ENCODE measurements around the gene COL5A1.

The COL5A1 gene

DNA sequence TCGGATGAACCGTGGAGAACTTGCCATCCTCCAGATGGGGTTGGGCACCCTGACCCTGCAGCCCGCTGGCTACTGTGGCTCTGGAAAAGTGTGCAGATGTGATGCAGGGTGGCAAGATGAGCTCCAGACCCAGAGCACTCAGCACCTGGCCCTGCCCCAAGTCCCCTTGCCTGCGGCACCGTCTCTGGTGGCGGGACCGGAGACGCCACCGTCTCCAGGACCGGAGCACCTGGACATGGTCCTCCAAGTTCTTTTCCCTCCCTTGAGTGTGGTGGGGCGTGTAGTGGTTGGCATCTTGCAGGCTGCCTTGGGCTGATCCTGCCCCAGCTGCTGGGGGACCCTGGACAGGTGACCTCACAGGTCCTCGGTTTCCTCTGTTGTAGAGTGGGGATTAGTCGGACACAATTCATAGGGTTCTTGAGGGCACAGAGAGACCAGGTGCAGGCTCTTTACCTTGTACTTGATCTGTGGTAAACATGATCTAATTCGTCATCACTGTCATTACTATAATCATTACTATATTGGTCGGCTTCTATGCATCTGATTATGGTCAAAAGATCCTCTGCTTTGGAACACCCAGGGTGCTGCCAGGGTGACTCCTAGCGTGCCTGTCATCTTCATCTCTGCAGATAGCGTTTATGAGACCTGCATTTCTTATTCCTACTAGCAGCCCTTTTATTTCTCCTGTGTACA is 83.5 kb downstream of the COL5A1 start:
- no peak for DNase-seq (ENCODE audit: low read depth, low spot score)
- no peak overlapping the region for H3K9ac ChIP-seq (ENCODE audit: insufficient read length)
- TF ChIP-seq FOXP2 (optimal IDR thresholded peaks at IDR 0.05; ENCODE audit: control extremely low read depth, extremely low read length, insufficient read depth) (no peak), POLR2AphosphoS5 (IDR thresholded peaks at IDR 0.05; ENCODE audit: borderline replicate concordance, low read depth, low read length) (no peak), EZH2 (IDR thresholded peaks at IDR 0.05) (no peak)

DNA sequence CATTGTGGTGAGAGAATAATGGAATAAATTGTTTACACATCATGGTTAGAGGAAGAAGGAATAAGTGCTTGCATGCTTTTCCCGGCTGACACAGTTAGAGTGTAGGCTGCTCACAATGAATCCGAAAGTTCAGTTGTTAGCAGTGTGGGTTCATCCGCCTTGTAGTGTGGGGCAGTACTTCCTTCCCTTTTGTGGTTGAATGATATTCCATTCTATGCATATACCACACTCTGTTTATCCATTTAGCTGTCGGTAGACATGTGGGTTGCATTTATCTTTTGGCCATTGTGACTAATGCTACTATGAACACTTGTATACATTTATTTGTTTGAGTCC is 84.0 kb downstream of the COL5A1 start:
- no peak overlapping the region for H3K4me3 ChIP-seq
- no peak for DNase-seq (ENCODE audit: low read depth, low spot score)
- TF ChIP-seq EZH2 (IDR thresholded peaks at IDR 0.05) = no peak
- TF ChIP-seq FOXP2 (optimal IDR thresholded peaks at IDR 0.05; ENCODE audit: control extremely low read depth, extremely low read length, insufficient read depth) = no peak
- no peak for TF ChIP-seq POLR2AphosphoS5 (IDR thresholded peaks at IDR 0.05; ENCODE audit: borderline replicate concordance, low read depth, low read length)
- H3K27ac ChIP-seq = no peak overlapping the region
- no peak overlapping the region for H3K9ac ChIP-seq (ENCODE audit: insufficient read length)
- H3K36me3 ChIP-seq (ENCODE audit: insufficient read depth, low read length) = peaks cover 8% of the 10 kb centered on the region; the same call in 1 of the 2 replicates
- H3K9me3 ChIP-seq (ENCODE audit: low read depth, low read length) = no peaks in the 10 kb centered on the region

More for the DNA sequence above, 83.5 kb downstream of the COL5A1 start:
- no peak overlapping the region for H3K27ac ChIP-seq
- H3K36me3 ChIP-seq (ENCODE audit: insufficient read depth, low read length) = peaks cover 6% of the 10 kb centered on the region; the same call in 1 of the 2 replicates
- H3K4me3 ChIP-seq = no peak overlapping the region
- no peaks in the 10 kb centered on the region for H3K9me3 ChIP-seq (ENCODE audit: low read depth, low read length)

- no peak overlapping the region for H3K27ac ChIP-seq
- no peak for DNase-seq (ENCODE audit: low read depth, low spot score)
- H3K9me3 ChIP-seq (ENCODE audit: low read depth, low read length) = no peaks in the 10 kb centered on the region
- no peak overlapping the region for H3K9ac ChIP-seq (ENCODE audit: insufficient read length)
- no peak overlapping the region for H3K4me3 ChIP-seq
- H3K36me3 ChIP-seq (ENCODE audit: insufficient read depth, low read length) = peaks cover 8% of the 10 kb centered on the region; the same call in 1 of the 2 replicates
- TF ChIP-seq EZH2 (IDR thresholded peaks at IDR 0.05) (no peak), FOXP2 (optimal IDR thresholded peaks at IDR 0.05; ENCODE audit: control extremely low read depth, extremely low read length, insufficient read depth) (no peak), POLR2AphosphoS5 (IDR thresholded peaks at IDR 0.05; ENCODE audit: borderline replicate concordance, low read depth, low read length) (no peak)
Observed at GRCh38 chr9:134726026-134726721, 84.6 kb downstream of the COL5A1 start.

- Histone ChIP-seq H3K9ac (ENCODE audit: insufficient read length) (no peak overlapping the region), H3K27ac (no peak overlapping the region), H3K36me3 (ENCODE audit: insufficient read depth, low read length) (peaks cover 8% of the 10 kb centered on the region; the same call in 1 of the 2 replicates), H3K4me3 (no peak overlapping the region), H3K9me3 (ENCODE audit: low read depth, low read length) (no peaks in the 10 kb centered on the region)
- no peak for DNase-seq (ENCODE audit: low read depth, low spot score)
- TF ChIP-seq EZH2 (IDR thresholded peaks at IDR 0.05) (no peak), FOXP2 (optimal IDR thresholded peaks at IDR 0.05; ENCODE audit: control extremely low read depth, extremely low read length, insufficient read depth) (no peak)
Observed at GRCh38 chr9:134726722-134727034, 85.1 kb downstream of the COL5A1 start.

DNA sequence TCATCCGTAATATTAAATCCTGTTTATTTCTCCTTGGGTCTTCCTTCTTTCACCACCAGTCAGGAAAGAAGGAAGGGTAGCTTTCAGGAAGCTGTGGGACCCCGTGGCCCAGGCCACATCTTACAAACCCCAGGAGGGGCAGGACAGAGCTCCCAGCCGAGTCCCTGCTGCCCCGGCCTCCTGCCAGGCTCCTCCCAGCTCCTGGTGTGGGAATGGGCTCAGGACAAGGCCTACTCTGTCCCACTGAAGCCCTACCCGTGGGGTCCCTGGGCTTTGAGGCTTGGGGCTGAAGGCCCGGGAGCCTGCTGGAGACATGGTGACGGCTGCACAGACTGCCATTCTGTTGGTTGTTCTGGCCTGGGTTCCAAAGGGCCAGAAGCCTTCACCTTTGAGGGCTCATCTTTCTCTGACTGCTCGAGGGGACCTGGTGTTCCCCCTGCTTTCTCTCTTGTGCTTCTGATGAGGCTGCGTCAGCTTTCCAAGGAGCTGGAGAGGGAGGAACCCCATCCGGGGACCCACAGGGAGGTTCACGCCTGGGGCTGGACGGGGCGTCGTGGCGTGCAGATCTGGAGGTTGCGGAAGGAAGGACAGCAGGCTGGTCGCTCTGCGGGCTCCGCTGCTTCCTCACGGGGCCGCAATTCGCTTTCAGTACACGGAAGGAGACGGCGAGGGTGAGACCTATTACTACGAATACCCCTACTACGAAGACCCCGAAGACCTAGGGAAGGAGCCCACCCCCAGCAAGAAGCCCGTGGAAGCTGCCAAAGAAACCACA is 86.6 kb downstream of the COL5A1 start:
- DNase-seq (ENCODE audit: low read depth, low spot score) = no peak
- TF ChIP-seq EZH2 (IDR thresholded peaks at IDR 0.05) (no peak), FOXP2 (optimal IDR thresholded peaks at IDR 0.05; ENCODE audit: control extremely low read depth, extremely low read length, insufficient read depth) (no peak), POLR2AphosphoS5 (IDR thresholded peaks at IDR 0.05; ENCODE audit: borderline replicate concordance, low read depth, low read length) (no peak)
- Histone ChIP-seq H3K9me3 (ENCODE audit: low read depth, low read length) (no peaks in the 10 kb centered on the region), H3K4me3 (no peak overlapping the region), H3K9ac (ENCODE audit: insufficient read length) (no peak overlapping the region), H3K36me3 (ENCODE audit: insufficient read depth, low read length) (peaks cover 8% of the 10 kb centered on the region; the same call in 1 of the 2 replicates), H3K27ac (no peak overlapping the region)

DNA sequence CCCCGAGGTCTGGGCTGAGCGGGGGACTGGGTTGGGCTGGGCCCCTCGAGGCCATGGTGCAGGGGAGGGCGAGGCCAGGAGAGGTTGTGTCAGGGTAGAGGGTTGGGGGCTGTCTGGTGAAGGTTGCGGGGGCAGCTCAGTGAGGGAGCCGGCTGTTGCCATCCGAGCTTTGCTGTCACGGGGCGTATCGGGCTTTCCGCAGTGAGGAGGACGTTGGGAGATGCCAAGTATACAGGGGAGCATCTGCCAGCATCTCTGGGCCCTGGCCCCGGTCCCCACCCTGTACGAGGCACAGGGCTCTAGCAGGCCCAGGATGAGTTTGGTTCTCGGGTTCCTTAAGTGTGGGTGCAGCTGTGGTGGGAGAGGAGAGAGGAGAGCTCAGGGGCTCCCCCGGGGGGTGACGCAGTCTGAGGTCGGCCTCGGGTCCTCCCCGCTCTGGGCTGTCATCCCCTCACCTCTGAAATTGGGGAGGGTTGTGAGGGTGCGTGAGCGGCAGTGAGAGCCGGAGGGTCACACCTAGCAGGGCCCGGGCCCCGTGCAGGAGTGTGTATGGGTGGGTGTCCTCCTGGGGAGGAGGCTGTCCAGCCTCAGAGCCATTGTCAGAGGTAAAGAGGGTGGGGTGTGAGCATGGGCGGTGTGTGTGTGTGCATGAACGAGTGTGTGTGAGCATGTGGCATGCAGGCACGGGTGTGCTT is 87.3 kb downstream of the COL5A1 start:
- TF ChIP-seq EZH2 (IDR thresholded peaks at IDR 0.05) (no peak), FOXP2 (optimal IDR thresholded peaks at IDR 0.05; ENCODE audit: control extremely low read depth, extremely low read length, insufficient read depth) (no peak), POLR2AphosphoS5 (IDR thresholded peaks at IDR 0.05; ENCODE audit: borderline replicate concordance, low read depth, low read length) (no peak)
- no peak for DNase-seq (ENCODE audit: low read depth, low spot score)
- Histone ChIP-seq H3K4me3 (no peak overlapping the region), H3K9ac (ENCODE audit: insufficient read length) (no peak overlapping the region), H3K27ac (no peak overlapping the region), H3K9me3 (ENCODE audit: low read depth, low read length) (no peaks in the 10 kb centered on the region), H3K36me3 (ENCODE audit: insufficient read depth, low read length) (peaks cover 8% of the 10 kb centered on the region; the same call in 1 of the 2 replicates)

GRCh38 chr9:134730011-134730760 is 88.6 kb downstream of the COL5A1 start:
- no peak for DNase-seq (ENCODE audit: low read depth, low spot score)
- no peak overlapping the region for H3K27ac ChIP-seq
- TF ChIP-seq EZH2 (IDR thresholded peaks at IDR 0.05) (no peak), POLR2AphosphoS5 (IDR thresholded peaks at IDR 0.05; ENCODE audit: borderline replicate concordance, low read depth, low read length) (no peak), FOXP2 (optimal IDR thresholded peaks at IDR 0.05; ENCODE audit: control extremely low read depth, extremely low read length, insufficient read depth) (no peak)

More at GRCh38 chr9:134730011-134730760, 88.6 kb downstream of the COL5A1 start:
- Histone ChIP-seq H3K36me3 (ENCODE audit: insufficient read depth, low read length) (peaks cover 8% of the 10 kb centered on the region; the same call in 1 of the 2 replicates), H3K9me3 (ENCODE audit: low read depth, low read length) (no peaks in the 10 kb centered on the region), H3K4me3 (no peak overlapping the region), H3K9ac (ENCODE audit: insufficient read length) (no peak overlapping the region)

Data from SK-N-MC (cell line).